RWPE2 (cell line): ENCODE results near the gene SUSD2.

Experiments
- ATAC-seq: fragments of 200-7000 bp; cut with Tn5 transposase; 3 replicates; pipeline ENCODE4 v1.9.1; 2021; ENCODE audit warnings: low read depth
- DNase-seq: peaks from one replicate; pipeline ENCODE4 v3.0.0-alpha.2; 2020; ENCODE audit warnings: low spot score
- H3K27ac ChIP-seq: fragments of 450-650 bp; 2 replicates; pipeline ENCODE4 v1.5.1; 2017; ENCODE audit warnings: mild to moderate bottlenecking; ENCODE audit not compliant: poor library complexity, severe bottlenecking
- H3K27me3 ChIP-seq: fragments of 250-450 bp; sonication (Bioruptor Pico); 2 replicates; pipeline ENCODE4 v1.5.1; 2021; ENCODE audit warnings: mild to moderate bottlenecking, moderate library complexity; ENCODE audit not compliant: insufficient read depth, poor library complexity, severe bottlenecking
- H3K36me3 ChIP-seq: fragments of 250-450 bp; sonication (Bioruptor Pico); 2 replicates; pipeline ENCODE4 v1.5.1; 2020; ENCODE audit warnings: low read depth, mild to moderate bottlenecking, moderate library complexity
- H3K4me1 ChIP-seq: fragments of 250-450 bp; sonication (Bioruptor Pico); 2 replicates; pipeline ENCODE4 v1.5.1; 2021; ENCODE audit warnings: mild to moderate bottlenecking, moderate library complexity; ENCODE audit not compliant: insufficient read depth, poor library complexity, severe bottlenecking
- H3K4me3 ChIP-seq: fragments of 250-450 bp; sonication (Bioruptor Pico); 2 replicates; pipeline ENCODE4 v1.5.1; 2021; ENCODE audit warnings: mild to moderate bottlenecking, moderate library complexity; ENCODE audit not compliant: severe bottlenecking
- H3K9me3 ChIP-seq: fragments of 250-450 bp; sonication (Bioruptor Pico); 2 replicates; pipeline ENCODE4 v1.5.1; 2021; ENCODE audit warnings: mild to moderate bottlenecking, moderate library complexity; ENCODE audit not compliant: severe bottlenecking
- CTCF ChIP-seq: fragments of 450-650 bp; IDR thresholded peaks from one replicate; pipeline ENCODE4 v1.5.1; 2017; ENCODE audit warnings: mild to moderate bottlenecking, moderate library complexity; ENCODE audit not compliant: poor library complexity, severe bottlenecking

SUSD2 gene

GRCh38 chr22:24161909-24162308 lies 19.4 kb upstream of the SUSD2 start:
- H3K9me3 ChIP-seq: no peaks in the 10 kb centered on the region
- H3K4me1 ChIP-seq: no peaks in the 10 kb centered on the region
- H3K27me3 ChIP-seq: no peaks in the 10 kb centered on the region
- H3K4me3 ChIP-seq: no peak overlapping the region
- TF ChIP-seq CTCF: no peak
- DNase-seq: no peak
- peaks cover 4% of the 10 kb centered on the region; the same call in 1 of the 2 replicates for H3K36me3 ChIP-seq
- ATAC-seq: no peak
- H3K27ac ChIP-seq: no peak overlapping the region

- no peak for DNase-seq
- H3K27ac ChIP-seq: no peak overlapping the region
Measured at GRCh38 chr22:24162436-24162835, 18.9 kb upstream of the SUSD2 start.

GRCh38 chr22:24164243-24164642 lies 17.0 kb upstream of the SUSD2 start:
- Histone ChIP-seq H3K9me3 (no peaks in the 10 kb centered on the region), H3K4me3 (no peak overlapping the region), H3K36me3 (peaks cover 13% of the 10 kb centered on the region), H3K27ac (no peak overlapping the region), H3K27me3 (no peaks in the 10 kb centered on the region), H3K4me1 (no peaks in the 10 kb centered on the region)
- no peak for ATAC-seq
- no peak for TF ChIP-seq CTCF
- no peak for DNase-seq

More at GRCh38 chr22:24162436-24162835, 18.9 kb upstream of the SUSD2 start:
- no peak overlapping the region for H3K4me3 ChIP-seq
- H3K4me1 ChIP-seq: no peaks in the 10 kb centered on the region
- H3K27me3 ChIP-seq: no peaks in the 10 kb centered on the region
- no peaks in the 10 kb centered on the region for H3K9me3 ChIP-seq
- no peak for ATAC-seq
- H3K36me3 ChIP-seq: peaks cover 8% of the 10 kb centered on the region
- TF ChIP-seq CTCF: no peak

GRCh38 chr22:24164940-24165339 lies 16.3 kb upstream of the SUSD2 start:
- no peaks in the 10 kb centered on the region for H3K4me1 ChIP-seq
- ATAC-seq (no peak; the same call in 2 of the 3 replicates), DNase-seq (no peak)
- no peaks in the 10 kb centered on the region for H3K27me3 ChIP-seq
- H3K27ac ChIP-seq: no peak overlapping the region
- no peaks in the 10 kb centered on the region for H3K9me3 ChIP-seq
- no peak overlapping the region for H3K4me3 ChIP-seq
- peaks cover 13% of the 10 kb centered on the region for H3K36me3 ChIP-seq
- TF ChIP-seq CTCF: no peak

GRCh38 chr22:24165673-24166072 lies 15.6 kb upstream of the SUSD2 start:
- no peak for TF ChIP-seq CTCF
- DNase-seq (no peak), ATAC-seq (peak; percentile 19; the same call in 1 of the 3 replicates)
- Histone ChIP-seq H3K27ac (no peak overlapping the region), H3K36me3 (peaks cover 13% of the 10 kb centered on the region), H3K4me1 (no peaks in the 10 kb centered on the region), H3K27me3 (no peaks in the 10 kb centered on the region), H3K9me3 (no peaks in the 10 kb centered on the region), H3K4me3 (no peak overlapping the region)
